HCT116 (cell line): Measurements from ENCODE around the gene ZDHHC14. TPM values are rescaled to one million over a fixed set of nuclear protein-coding genes. Genes with fewer than 3 reads are reported as not detected.

Source experiments
- ATAC-seq: fragments of 200-7000 bp; cut with Tn5 transposase; 2 replicates; pipeline ENCODE4 v1.9.1; 2020; ENCODE audit warnings: mild to moderate bottlenecking, moderate library complexity
- BruUV-seq: library from RNA; stranded (reverse); fragments of 400-500 nt; replicated peaks from 2 replicates; lab custom pipeline; 2021; lab: Mats Ljungman, UMichigan
- CTCF ChIA-PET: fragments of 300-600 bp; sonication (Branson Sonifier 250); formaldehyde crosslinking; loops from one replicate; lab custom pipeline; 2021; ENCODE audit warnings: antibody characterized with exemption; lab: Charles Lee
- POLR2A ChIA-PET: fragments of 300-600, 350-600 bp; sonication (Branson Sonifier 250); formaldehyde crosslinking; loops from one replicate; lab custom pipeline; 2021; ENCODE audit warnings: antibody characterized with exemption; lab: Charles Lee
- RAD21 ChIA-PET, 2 experiments: fragments of 300-600 bp; sonication (Branson Sonifier 250); formaldehyde crosslinking; loops; one replicate each; lab custom pipeline; 2023; ENCODE audit warnings: low total read pairs in 2 of 2; ENCODE audit not compliant: uncharacterized antibody in 2 of 2, unreplicated experiment in 2 of 2, low non-redundant PET in 1 of 2; lab: Charles Lee
- DNase-seq: peaks from one replicate; pipeline ENCODE4 v3.0.0-alpha.2; 2010; ENCODE audit warnings: low read depth, low spot score
- H2AFZ ChIP-seq: fragments of 200-600 bp; shearing (Covaris generic), sonication (generic); 2 replicates; pipeline ENCODE4 v1.6.1; 2017; ENCODE audit warnings: low read depth, mixed run types, mixed read lengths, antibody characterized with exemption, low read length; ENCODE audit not compliant: poor library complexity, severe bottlenecking
- H3K27ac ChIP-seq: 2 replicates; pipeline ENCODE4 v1.5.1; 2012; ENCODE audit warnings: low read depth, low read length
- H3K27me3 ChIP-seq: fragments of 200-600 bp; sonication (generic); 2 replicates; pipeline ENCODE4 v1.6.1; 2016; ENCODE audit warnings: mixed run types, low read length, mixed read lengths; ENCODE audit not compliant: insufficient read depth
- H3K36me3 ChIP-seq, 2 experiments: fragments of 200-500 bp in 1 of 2; fragments of 200-600 bp in 1 of 2; sonication (Bioruptor generic) in 1 of 2; sonication (generic) in 1 of 2; 2 replicates each; pipeline versions ENCODE4 v1.5.1 to v1.6.1; 2014 to 2016; ENCODE audit warnings: low read length in 2 of 2, inconsistent platforms in 1 of 2, mixed read lengths in 1 of 2, mixed run types in 1 of 2; ENCODE audit not compliant: insufficient read depth in 2 of 2, control insufficient read depth in 1 of 2
- H3K4me1 ChIP-seq, 2 experiments: fragments of 200-600 bp in 1 of 2; sonication (generic) in 1 of 2; 2 replicates each; pipeline versions ENCODE4 v1.5.1 to v1.6.1; 2012 to 2017; ENCODE audit warnings: low read length in 2 of 2, inconsistent platforms in 1 of 2, mild to moderate bottlenecking in 1 of 2, mixed read lengths in 1 of 2, mixed run types in 1 of 2, moderate library complexity in 1 of 2; ENCODE audit not compliant: insufficient read depth in 2 of 2, control insufficient read depth in 1 of 2
- H3K4me2 ChIP-seq: fragments of 200-600 bp; sonication (generic); 2 replicates; pipeline ENCODE4 v1.6.1; 2017; ENCODE audit warnings: mixed run types, low read length, mixed read lengths
- H3K4me3 ChIP-seq, 2 experiments: fragments of 200-600 bp in 1 of 2; sonication (generic) in 1 of 2; replicated peaks in 1 of 2; 2 replicates each; pipeline ENCODE4 v1.5.1; 2011 to 2016; ENCODE audit warnings: low read length in 2 of 2, control low read depth in 1 of 2, low read depth in 1 of 2, mild to moderate bottlenecking in 1 of 2, mixed read lengths in 1 of 2, mixed run types in 1 of 2
- H3K79me2 ChIP-seq: fragments of 200-600 bp; sonication (generic); 2 replicates; pipeline ENCODE4 v1.6.1; 2017; ENCODE audit warnings: mild to moderate bottlenecking, mixed run types, low read length, moderate library complexity, mixed read lengths; ENCODE audit not compliant: insufficient read depth
- H3K9ac ChIP-seq: fragments of 200-600 bp; sonication (generic); 2 replicates; pipeline ENCODE4 v1.6.1; 2016; ENCODE audit warnings: low read length, mixed read lengths
- H3K9me2 ChIP-seq: fragments of 200-600 bp; sonication (generic), shearing (Covaris generic); 2 replicates; pipeline ENCODE4 v1.6.1; 2017; ENCODE audit warnings: mixed run types, mild to moderate bottlenecking, moderate library complexity; ENCODE audit not compliant: insufficient read depth
- H3K9me3 ChIP-seq, 2 experiments: fragments of 200-500 bp in 1 of 2; fragments of 200-600 bp in 1 of 2; sonication (Bioruptor generic) in 1 of 2; sonication (generic) in 1 of 2; 2 replicates each; pipeline ENCODE4 v1.6.1; 2014 to 2017; ENCODE audit warnings: low read length in 2 of 2, mixed read lengths in 2 of 2, inconsistent platforms in 1 of 2, low read depth in 1 of 2, mild to moderate bottlenecking in 1 of 2, mixed run types in 1 of 2, moderate library complexity in 1 of 2; ENCODE audit not compliant: control insufficient read depth in 1 of 2, insufficient read depth in 1 of 2
- H4K20me1 ChIP-seq: fragments of 200-600 bp; sonication (generic), shearing (Covaris generic); 2 replicates; pipeline ENCODE4 v1.6.1; 2017; ENCODE audit warnings: mixed run types, mild to moderate bottlenecking, moderate library complexity; ENCODE audit not compliant: insufficient read depth
- EGR1 ChIP-seq: IDR thresholded peaks from 2 replicates; pipeline ENCODE4 v1.6.1; 2012; ENCODE audit warnings: low read depth
- ELF1 ChIP-seq: IDR thresholded peaks from 2 replicates; pipeline ENCODE4 v1.6.1; 2012; ENCODE audit warnings: low read depth, borderline replicate concordance
- FOSL1 ChIP-seq: IDR thresholded peaks from 2 replicates; pipeline ENCODE4 v1.6.1; 2012; ENCODE audit warnings: low read depth
- JUND ChIP-seq: IDR thresholded peaks from 2 replicates; pipeline ENCODE4 v1.6.1; 2012
- REST ChIP-seq: IDR thresholded peaks from 2 replicates; pipeline ENCODE4 v1.6.1; 2012; ENCODE audit warnings: low read depth
- SP1 ChIP-seq: IDR thresholded peaks from 2 replicates; pipeline ENCODE4 v1.6.1; 2012; ENCODE audit warnings: low read depth
- YY1 ChIP-seq: IDR thresholded peaks from 2 replicates; pipeline ENCODE4 v1.6.1; 2011; ENCODE audit warnings: low read length, low read depth, moderate library complexity, mild to moderate bottlenecking; ENCODE audit not compliant: insufficient replicate concordance; ENCODE audit errors: extremely low read depth
- ZNF274 ChIP-seq: fragments of 200-500 bp; sonication (Bioruptor generic); IDR thresholded peaks from 2 replicates; pipeline ENCODE4 v1.6.1; 2014; ENCODE audit warnings: mild to moderate bottlenecking, low read depth, low read length, inconsistent platforms
- intact Hi-C: fragments of 100-400 bp; cut with micrococcal nuclease; formaldehyde crosslinking; loops from 2 replicates; pipeline ENCODE4 v1.10.0; 2022
- total RNA-seq: library from RNA; stranded (reverse); gene quantifications from one replicate; pipeline ENCODE4 v1.2.1, GENCODE V29; 2021; ENCODE audit not compliant: unreplicated experiment

Gene ZDHHC14
- total RNA-seq, 1 experiment from 2014 or later, result 5.3 TPM

- RAD21 ChIA-PET, result no interaction called here
- H3K27me3 ChIP-seq, result no peaks in the 10 kb centered on the region
- H3K79me2 ChIP-seq, result no peaks in the 10 kb centered on the region
- no peak overlapping the region for H2AFZ ChIP-seq
- H3K9ac ChIP-seq, result no peak overlapping the region
- DNase-seq (no peak), ATAC-seq (no peak)
- H3K9me2 ChIP-seq, result no peaks in the 10 kb centered on the region
- H3K4me1 ChIP-seq, result no peaks in the 10 kb centered on the region; a peak in 1 of 4 replicates
- no peaks in the 10 kb centered on the region for H4K20me1 ChIP-seq
- no peak overlapping the region for H3K4me3 ChIP-seq
- intact Hi-C loops, result loop anchor here (10.0 kb wide), 2 partner anchors 212 to 292 kb away; no protein-coding TSS in a partner anchor
- no TSS peak for BruUV-seq
- H3K9me3 ChIP-seq, result no peaks in the 10 kb centered on the region
- POLR2A ChIA-PET, result no interaction called here
- no peaks in the 10 kb centered on the region for H3K36me3 ChIP-seq
- no peak for TF ChIP-seq JUND
- no peak for TF ChIP-seq ELF1
- no peak for TF ChIP-seq REST
- TF ChIP-seq FOSL1, result no peak
- TF ChIP-seq ZNF274, result no peak
- TF ChIP-seq EGR1, result no peak
- TF ChIP-seq YY1, result no peak
- TF ChIP-seq SP1, result no peak
- H3K27ac ChIP-seq, result no peak overlapping the region
- CTCF ChIA-PET, result no interaction called here
- no peak overlapping the region for H3K4me2 ChIP-seq
Observed at GRCh38 chr6:157663261-157663660, 282.3 kb downstream of the ZDHHC14 start.
